Transverse colon (tissue), 4 donors: Measurements from ENCODE around the gene ZNF205. TPM values are rescaled to one million over a fixed set of nuclear protein-coding genes. Genes with fewer than 3 reads are reported as not detected.

ENCODE experiments used
- DNase-seq: peaks from one replicate; pipeline ENCODE4 v3.0.0-alpha.2; 2019
- H3K27ac ChIP-seq, 4 donors: fragments of 200-600 bp; sonication (generic); 2 replicates each; pipeline ENCODE4 v1.5.1; 2016 to 2018; ENCODE audit warnings: inconsistent platforms in 4 of 4
- H3K27me3 ChIP-seq: fragments of 200-600 bp; sonication (generic); 2 replicates; pipeline ENCODE4 v1.5.1; 2017; ENCODE audit warnings: inconsistent platforms
- H3K36me3 ChIP-seq, 4 donors: fragments of 200-600 bp; sonication (generic); 2 replicates each; pipeline ENCODE4 v1.5.1; 2017 to 2019; ENCODE audit warnings: inconsistent platforms in 4 of 4
- H3K4me1 ChIP-seq, 4 donors: fragments of 200-600 bp; sonication (generic); 2 replicates each; pipeline ENCODE4 v1.5.1; 2017 to 2020; ENCODE audit warnings: inconsistent platforms in 4 of 4
- H3K4me3 ChIP-seq, 4 donors: fragments of 200-600 bp; sonication (generic); 1 replicate in 1 of 4; 2 replicates in 3 of 4; pipeline versions ENCODE4 v1.5.1 to v1.6.1; 2017 to 2019; ENCODE audit warnings: inconsistent platforms in 4 of 4
- H3K9me3 ChIP-seq, 2 donors: fragments of 200-600 bp; sonication (generic); 2 replicates each; pipeline ENCODE4 v1.5.1; 2017 to 2019; ENCODE audit warnings: inconsistent platforms in 2 of 2
- EP300 ChIP-seq: sonication (generic); formaldehyde crosslinking; IDR thresholded peaks from one replicate; pipeline ENCODE4 v1.6.1; 2017; ENCODE audit warnings: antibody characterized with exemption, low read depth
- POLR2A ChIP-seq: fragments of 450-650 bp; IDR thresholded peaks from one replicate; pipeline ENCODE4 v1.6.1; 2016; ENCODE audit warnings: antibody characterized with exemption, mild to moderate bottlenecking, moderate library complexity
- POLR2AphosphoS5 ChIP-seq, 3 donors: sonication (generic); formaldehyde crosslinking; IDR thresholded peaks; one replicate each; pipeline ENCODE4 v1.6.1; 2016; ENCODE audit warnings: antibody characterized with exemption in 3 of 3
- WGBS, 2 donors: methylation state at CpG; one replicate each; pipeline ENCODE4 v1.1.5; 2018; ENCODE audit warnings: low coverage in 1 of 2; 5-methylcytosine and 5-hydroxymethylcytosine counted together
- in situ Hi-C, 4 donors: fragments of 200-750 bp; cut with MboI; loops; one replicate each; pipeline versions ENCODE4 v1.15.0 to v1.15.1; 2017; ENCODE audit warnings: low sequenced_read_pairs in 3 of 4, low pct_ligation_motif_present in 1 of 4, low pct_unique_long_range_greater_than_20kb in 1 of 4
- intact Hi-C: fragments of 100-400 bp; cut with DNase I; formaldehyde crosslinking; loops from one replicate; pipeline ENCODE4 v1.15.1; 2023; ENCODE audit warnings: low total_unique reads
- total RNA-seq, 4 donors: library from RNA; depleted of rRNA; stranded (reverse); fragments of >200 nt; gene quantifications; one replicate each; pipeline ENCODE4 v1.1.0, GENCODE V29; 2016
- TF ChIP-seq, protein P1 (sequence below), 5 experiments: fragments of 200-600 bp in 3 of 5; fragments of 450-650 bp in 2 of 5; sonication (generic) in 3 of 5; IDR thresholded peaks; 1 replicate in 2 of 5; 2 replicates in 3 of 5; pipeline ENCODE4 v1.5.1; 2016 to 2017; ENCODE audit warnings: antibody characterized with exemption in 5 of 5, inconsistent platforms in 3 of 5, mild to moderate bottlenecking in 2 of 5, moderate library complexity in 1 of 5

Gene ZNF205
- total RNA-seq, 4 donors from 2014 or later, result 5.2 to 16.3 (median 15.5) TPM

DNA sequence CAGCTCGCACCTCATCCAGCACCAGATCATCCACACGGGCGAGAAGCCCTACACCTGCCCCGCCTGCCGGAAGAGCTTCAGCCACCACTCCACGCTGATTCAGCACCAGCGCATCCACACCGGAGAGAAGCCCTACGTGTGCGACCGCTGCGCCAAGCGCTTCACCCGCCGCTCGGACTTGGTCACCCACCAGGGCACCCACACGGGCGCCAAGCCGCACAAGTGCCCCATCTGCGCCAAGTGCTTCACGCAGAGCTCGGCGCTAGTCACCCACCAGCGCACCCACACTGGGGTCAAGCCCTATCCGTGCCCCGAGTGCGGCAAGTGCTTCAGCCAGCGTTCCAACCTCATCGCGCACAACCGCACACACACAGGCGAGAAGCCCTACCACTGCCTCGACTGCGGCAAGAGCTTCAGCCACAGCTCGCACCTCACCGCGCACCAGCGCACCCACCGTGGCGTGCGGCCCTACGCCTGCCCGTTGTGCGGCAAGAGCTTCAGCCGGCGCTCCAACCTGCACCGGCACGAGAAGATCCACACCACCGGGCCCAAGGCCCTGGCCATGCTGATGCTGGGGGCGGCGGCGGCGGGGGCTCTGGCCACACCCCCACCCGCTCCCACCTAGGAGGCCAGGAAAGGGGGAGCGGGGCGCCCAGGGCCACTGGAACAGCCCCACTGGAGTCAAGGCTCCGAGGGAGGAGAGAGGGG is 7.5 kb downstream of the ZNF205 start:
- Histone ChIP-seq H3K27ac (no peak overlapping the region), H3K4me1 (peaks cover 3 to 11% (median 6%) of the 10 kb centered on the region in 4 donors), H3K36me3 (no peaks in the 10 kb centered on the region), H3K9me3 (no peaks in the 10 kb centered on the region), H3K27me3 (no peaks in the 10 kb centered on the region), H3K4me3 (no peak overlapping the region)
- 94% methylated on average over 57 of the region's 57 CpGs; no CpG with 5 or more reads in 1 of the 2 donors for WGBS, 2 donors
- no peak for DNase-seq
- in situ Hi-C loops (loop anchor here in 2 of 4 donors (10.0 kb wide), 1 partner anchor 55 kb away; the partner anchor contains the start of gene IL32 (in 2 of the 2)), intact Hi-C loops (no loop called here)
- TF ChIP-seq, protein P1, sequence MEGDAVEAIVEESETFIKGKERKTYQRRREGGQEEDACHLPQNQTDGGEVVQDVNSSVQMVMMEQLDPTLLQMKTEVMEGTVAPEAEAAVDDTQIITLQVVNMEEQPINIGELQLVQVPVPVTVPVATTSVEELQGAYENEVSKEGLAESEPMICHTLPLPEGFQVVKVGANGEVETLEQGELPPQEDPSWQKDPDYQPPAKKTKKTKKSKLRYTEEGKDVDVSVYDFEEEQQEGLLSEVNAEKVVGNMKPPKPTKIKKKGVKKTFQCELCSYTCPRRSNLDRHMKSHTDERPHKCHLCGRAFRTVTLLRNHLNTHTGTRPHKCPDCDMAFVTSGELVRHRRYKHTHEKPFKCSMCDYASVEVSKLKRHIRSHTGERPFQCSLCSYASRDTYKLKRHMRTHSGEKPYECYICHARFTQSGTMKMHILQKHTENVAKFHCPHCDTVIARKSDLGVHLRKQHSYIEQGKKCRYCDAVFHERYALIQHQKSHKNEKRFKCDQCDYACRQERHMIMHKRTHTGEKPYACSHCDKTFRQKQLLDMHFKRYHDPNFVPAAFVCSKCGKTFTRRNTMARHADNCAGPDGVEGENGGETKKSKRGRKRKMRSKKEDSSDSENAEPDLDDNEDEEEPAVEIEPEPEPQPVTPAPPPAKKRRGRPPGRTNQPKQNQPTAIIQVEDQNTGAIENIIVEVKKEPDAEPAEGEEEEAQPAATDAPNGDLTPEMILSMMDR (IDR thresholded peaks at IDR 0.05), result no peak
- TF ChIP-seq EP300 (no peak), POLR2A (no peak), POLR2AphosphoS5 (IDR thresholded peaks at IDR 0.05) (no peak)

GRCh38 chr16:3120435-3120834 is 8.0 kb downstream of the ZNF205 start:
- intact Hi-C loops (no loop called here), in situ Hi-C loops (loop anchor here in 2 of 4 donors (10.0 kb wide), 1 partner anchor 56 kb away; the partner anchor contains the start of gene IL32 (in 2 of the 2))
- peaks cover 5 to 14% (median 9%) of the 10 kb centered on the region in 4 donors for H3K4me1 ChIP-seq
- H3K4me3 ChIP-seq, result no peak overlapping the region
- no peak for DNase-seq
- no peaks in the 10 kb centered on the region for H3K9me3 ChIP-seq
- TF ChIP-seq POLR2A (no peak), POLR2AphosphoS5 (IDR thresholded peaks at IDR 0.05) (no peak), EP300 (no peak)
- TF ChIP-seq, protein P1 (IDR thresholded peaks at IDR 0.05), result no peak
- H3K27me3 ChIP-seq, result no peaks in the 10 kb centered on the region
- 91% methylated on average over 16 of the region's 16 CpGs; no CpG with 5 or more reads in 1 of the 2 donors for WGBS, 2 donors
- H3K36me3 ChIP-seq, result no peaks in the 10 kb centered on the region
- H3K27ac ChIP-seq, result no peak overlapping the region

DNA sequence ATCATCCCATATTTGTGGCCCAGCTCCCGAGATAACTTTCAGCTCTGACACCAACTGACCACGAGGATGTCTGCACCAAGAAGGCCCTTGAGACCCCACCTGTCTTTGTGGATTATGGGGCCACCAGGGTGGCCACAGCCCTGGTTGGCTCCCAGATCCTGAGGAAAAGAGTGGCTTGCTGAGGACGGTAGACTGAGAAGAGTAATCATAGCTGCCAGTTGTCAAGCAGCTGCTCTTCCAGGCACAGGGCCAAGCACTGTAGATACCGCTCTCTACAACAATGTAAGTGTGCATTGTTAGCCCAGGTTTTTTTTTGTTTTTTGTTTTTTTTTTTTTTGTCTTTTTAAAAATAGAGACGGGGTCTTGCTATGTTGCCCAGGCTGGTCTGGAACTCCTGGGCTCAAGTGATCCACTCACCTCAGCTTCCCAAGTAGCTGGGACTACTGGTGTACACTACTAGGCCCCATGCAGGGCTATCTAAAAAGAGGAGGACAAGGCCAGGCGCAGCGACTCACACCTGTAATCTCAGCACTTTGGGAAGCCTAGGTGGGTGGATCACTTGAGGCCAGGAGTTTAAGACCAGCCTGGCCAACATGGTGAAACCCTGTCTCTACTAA is 9.6 kb downstream of the ZNF205 start:
- H3K4me3 ChIP-seq, result no peak overlapping the region
- H3K27me3 ChIP-seq, result no peaks in the 10 kb centered on the region
- H3K4me1 ChIP-seq, result peaks cover 5 to 14% (median 9%) of the 10 kb centered on the region in 4 donors
- TF ChIP-seq, protein P1 (IDR thresholded peaks at IDR 0.05), result no peak
- TF ChIP-seq EP300 (no peak), POLR2A (no peak)
- no peak overlapping the region for H3K27ac ChIP-seq
- in situ Hi-C loops, result loop anchor here in 2 of 4 donors (10.0 kb wide), 1 partner anchor 57 kb away; the partner anchor contains the start of gene IL32 (in 2 of the 2)
- intact Hi-C loops, result no loop called here
- H3K9me3 ChIP-seq, result no peaks in the 10 kb centered on the region
- 40 to 56% methylated on average over 1 to 7 of the region's 7 CpGs for WGBS, 2 donors
- DNase-seq, result no peak
- no peaks in the 10 kb centered on the region for H3K36me3 ChIP-seq

GRCh38 chr16:3122926-3123570 is 10.7 kb downstream of the ZNF205 start:
- Histone ChIP-seq H3K4me1 (peaks cover 5 to 14% (median 9%) of the 10 kb centered on the region in 4 donors), H3K27me3 (no peaks in the 10 kb centered on the region), H3K4me3 (no peak overlapping the region), H3K27ac (no peak overlapping the region), H3K9me3 (no peaks in the 10 kb centered on the region), H3K36me3 (no peaks in the 10 kb centered on the region)
- intact Hi-C loops, result no loop called here
- no peak for DNase-seq
- 42 to 52% methylated on average over 3 to 8 of the region's 8 CpGs for WGBS, 2 donors
- TF ChIP-seq, protein P1 (IDR thresholded peaks at IDR 0.05), result no peak
- TF ChIP-seq POLR2AphosphoS5 (IDR thresholded peaks at IDR 0.05), result no peak
- no peak for TF ChIP-seq EP300
- TF ChIP-seq POLR2A, result no peak
- in situ Hi-C loops, result loop anchor here in 2 of 4 donors (10.0 kb wide), 1 partner anchor 58 kb away; the partner anchor contains the start of gene IL32 (in 2 of the 2)
